ENCODE results near the gene ATE1.

ATE1 gene

GRCh38 chr10:121862649-121863048 lies 65.2 kb downstream of the ATE1 start:
- 0 out of 2 replicates have a peak, but pooled peaks cover 2% of the 10 kb centered on the region for H3K79me2 ChIP-seq (ENCODE audit: insufficient read depth, low read length)
- H3K27me3 ChIP-seq (ENCODE audit: insufficient read depth, low read length, poor library complexity) = no peaks in the 10 kb centered on the region
- H3K36me3 ChIP-seq (ENCODE audit: insufficient read depth, low read length) = peaks cover 48% of the 10 kb centered on the region
- no peak overlapping the region for H3K4me2 ChIP-seq (ENCODE audit: insufficient read depth, low read length)
- no peak overlapping the region for H2AFZ ChIP-seq (ENCODE audit: low read depth, low read length)
- no peak overlapping the region for H3K27ac ChIP-seq (ENCODE audit: low read length)
- no peak for DNase-seq
- H3K9me3 ChIP-seq (ENCODE audit: insufficient read depth, low read length, severe bottlenecking) = peaks cover 5% of the 10 kb centered on the region
- H3K9ac ChIP-seq (ENCODE audit: low read depth, low read length) = no peak overlapping the region
- ATAC-seq (ENCODE audit: insufficient read depth, low read depth) = no peak
- no peak for TF ChIP-seq CTCF (IDR thresholded peaks at IDR 0.05; ENCODE audit: borderline replicate concordance, extremely low read depth, low read length, poor library complexity, severe bottlenecking)
- no peak for TF ChIP-seq EZH2 (IDR thresholded peaks at IDR 0.05; ENCODE audit: borderline replicate concordance, low read depth, low read length, severe bottlenecking)
- no peak overlapping the region for H3K4me3 ChIP-seq (ENCODE audit: low read depth in 1 of 2, low read length in 2 of 2)
- H4K20me1 ChIP-seq (ENCODE audit: insufficient read depth, low read length) = no peaks in the 10 kb centered on the region
- peaks cover 14% of the 10 kb centered on the region; the same call in 1 of the 2 replicates for H3K4me1 ChIP-seq (ENCODE audit: insufficient read depth, low read length)

DNA sequence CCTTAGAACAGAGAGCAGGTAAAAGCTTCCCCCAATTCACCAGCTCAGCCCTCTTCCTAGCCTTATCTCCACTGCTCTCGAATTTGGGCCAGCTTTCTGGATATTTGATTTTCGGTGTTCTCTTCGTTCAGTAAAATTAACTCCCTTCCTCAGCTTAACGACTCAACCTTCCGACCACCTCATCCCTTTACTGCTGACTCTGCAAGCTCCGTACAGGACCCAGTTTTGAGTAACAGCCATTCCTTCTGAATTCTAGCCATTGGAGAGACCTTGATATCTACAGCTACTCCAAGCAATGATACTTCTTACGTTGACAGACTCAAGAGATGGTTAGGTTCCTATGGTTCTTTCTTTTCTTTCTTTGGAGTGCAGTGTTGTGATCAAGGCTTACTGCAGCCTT lies 65.8 kb downstream of the ATE1 start:
- ATAC-seq (ENCODE audit: insufficient read depth, low read depth) (no peak), DNase-seq (no peak)
- H3K36me3 ChIP-seq (ENCODE audit: insufficient read depth, low read length) = peaks cover 48% of the 10 kb centered on the region
- peaks cover 14% of the 10 kb centered on the region; the same call in 1 of the 2 replicates for H3K4me1 ChIP-seq (ENCODE audit: insufficient read depth, low read length)
- H3K27me3 ChIP-seq (ENCODE audit: insufficient read depth, low read length, poor library complexity) = no peaks in the 10 kb centered on the region
- no peaks in the 10 kb centered on the region for H3K79me2 ChIP-seq (ENCODE audit: insufficient read depth, low read length)
- no peaks in the 10 kb centered on the region for H4K20me1 ChIP-seq (ENCODE audit: insufficient read depth, low read length)
- H3K4me3 ChIP-seq (ENCODE audit: low read depth in 1 of 2, low read length in 2 of 2) = no peak overlapping the region
- H2AFZ ChIP-seq (ENCODE audit: low read depth, low read length) = no peak overlapping the region
- H3K9ac ChIP-seq (ENCODE audit: low read depth, low read length) = no peak overlapping the region
- TF ChIP-seq CTCF (IDR thresholded peaks at IDR 0.05; ENCODE audit: borderline replicate concordance, extremely low read depth, low read length, poor library complexity, severe bottlenecking) = no peak
- TF ChIP-seq EZH2 (IDR thresholded peaks at IDR 0.05; ENCODE audit: borderline replicate concordance, low read depth, low read length, severe bottlenecking) = no peak
- peaks cover 8% of the 10 kb centered on the region for H3K9me3 ChIP-seq (ENCODE audit: insufficient read depth, low read length, severe bottlenecking)
- no peak overlapping the region for H3K4me2 ChIP-seq (ENCODE audit: insufficient read depth, low read length)
- H3K27ac ChIP-seq (ENCODE audit: low read length) = no peak overlapping the region

DNA sequence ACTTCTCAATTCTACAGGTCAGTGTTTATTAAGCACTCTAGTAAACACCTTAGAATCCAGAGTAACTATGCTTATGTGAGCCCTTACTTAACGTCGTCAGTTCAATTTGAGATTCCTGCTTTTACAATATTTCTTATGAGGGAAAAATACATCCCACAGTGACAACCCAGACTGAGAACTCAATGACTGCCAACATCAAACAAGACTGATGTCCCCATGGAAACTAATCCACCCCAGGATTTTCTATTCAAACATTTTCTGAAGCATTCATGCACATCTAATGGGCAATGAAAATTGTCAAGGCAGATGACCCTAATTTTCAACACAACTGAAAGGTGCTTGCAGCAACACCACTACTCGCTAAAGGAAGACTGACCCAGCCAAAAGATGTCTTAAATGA lies 67.0 kb downstream of the ATE1 start:
- Histone ChIP-seq H4K20me1 (ENCODE audit: insufficient read depth, low read length) (no peaks in the 10 kb centered on the region), H3K36me3 (ENCODE audit: insufficient read depth, low read length) (peaks cover 51% of the 10 kb centered on the region), H3K9me3 (ENCODE audit: insufficient read depth, low read length, severe bottlenecking) (peaks cover 10% of the 10 kb centered on the region), H2AFZ (ENCODE audit: low read depth, low read length) (no peak overlapping the region), H3K4me2 (ENCODE audit: insufficient read depth, low read length) (no peak overlapping the region), H3K4me3 (ENCODE audit: low read depth in 1 of 2, low read length in 2 of 2) (no peak overlapping the region), H3K79me2 (ENCODE audit: insufficient read depth, low read length) (no peaks in the 10 kb centered on the region), H3K27ac (ENCODE audit: low read length) (no peak overlapping the region), H3K4me1 (ENCODE audit: insufficient read depth, low read length) (peaks cover 14% of the 10 kb centered on the region; the same call in 1 of the 2 replicates), H3K9ac (ENCODE audit: low read depth, low read length) (no peak overlapping the region), H3K27me3 (ENCODE audit: insufficient read depth, low read length, poor library complexity) (no peaks in the 10 kb centered on the region)
- ATAC-seq (ENCODE audit: insufficient read depth, low read depth) = no peak
- DNase-seq = no peak
- TF ChIP-seq CTCF (IDR thresholded peaks at IDR 0.05; ENCODE audit: borderline replicate concordance, extremely low read depth, low read length, poor library complexity, severe bottlenecking) = no peak
- no peak for TF ChIP-seq EZH2 (IDR thresholded peaks at IDR 0.05; ENCODE audit: borderline replicate concordance, low read depth, low read length, severe bottlenecking)
